ENCODE results near the gene CNTRL.

CNTRL gene

DNA sequence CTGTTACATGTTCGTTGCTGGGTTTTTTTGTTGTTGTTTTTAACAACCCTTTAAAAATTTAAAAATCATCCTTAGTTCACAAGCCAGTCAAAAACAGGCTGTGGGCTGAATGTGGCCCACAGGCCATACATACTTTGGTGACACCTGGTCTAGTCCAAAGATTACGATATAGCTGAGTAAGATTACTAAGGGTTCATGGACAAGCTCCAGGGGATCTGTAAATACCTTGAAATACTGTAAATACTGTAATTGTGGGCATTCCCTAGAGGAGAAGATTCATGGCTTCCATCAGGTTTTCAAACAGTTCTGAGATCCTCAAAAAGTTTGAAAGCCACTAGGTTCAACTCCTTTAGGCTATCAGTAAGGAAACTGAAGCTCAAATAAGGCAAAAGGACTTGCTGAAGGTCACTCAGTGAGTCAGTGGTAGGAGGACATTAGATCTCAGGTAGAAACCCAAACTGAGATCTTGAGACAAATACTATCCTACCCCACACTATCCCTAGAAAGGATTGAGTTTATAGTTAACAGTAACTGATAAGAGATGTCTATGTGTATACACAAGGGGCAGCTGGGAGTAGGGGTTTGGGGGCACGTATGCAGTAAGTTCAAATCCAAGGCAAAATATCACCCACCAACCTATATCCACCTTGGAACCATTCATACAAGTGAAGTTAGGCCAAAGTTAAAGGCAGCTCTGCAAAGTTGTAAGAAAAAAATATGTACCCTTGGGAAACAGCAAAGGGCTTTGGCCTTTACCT is 109.1 kb downstream of the CNTRL start:
- no peak for DNase-seq

DNA sequence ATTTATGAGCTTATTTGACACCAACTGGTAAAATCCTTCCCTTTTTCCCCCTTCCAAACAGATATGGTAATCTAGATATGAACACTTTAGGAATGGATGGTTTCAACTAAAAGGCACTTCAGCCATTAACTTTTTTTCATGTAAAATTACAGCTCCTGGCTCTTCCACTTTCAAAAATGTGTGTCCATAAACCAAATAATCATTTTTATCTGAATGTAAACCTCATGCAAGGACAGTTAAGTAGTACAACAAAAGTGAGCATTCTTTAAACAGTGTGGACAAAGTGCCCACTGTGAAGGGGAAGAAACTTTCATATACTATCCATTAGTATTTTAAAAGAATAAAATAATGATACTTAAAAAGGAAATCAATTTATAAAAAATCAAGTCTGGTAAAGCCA is 109.7 kb downstream of the CNTRL start:
- no peak for DNase-seq

DNA sequence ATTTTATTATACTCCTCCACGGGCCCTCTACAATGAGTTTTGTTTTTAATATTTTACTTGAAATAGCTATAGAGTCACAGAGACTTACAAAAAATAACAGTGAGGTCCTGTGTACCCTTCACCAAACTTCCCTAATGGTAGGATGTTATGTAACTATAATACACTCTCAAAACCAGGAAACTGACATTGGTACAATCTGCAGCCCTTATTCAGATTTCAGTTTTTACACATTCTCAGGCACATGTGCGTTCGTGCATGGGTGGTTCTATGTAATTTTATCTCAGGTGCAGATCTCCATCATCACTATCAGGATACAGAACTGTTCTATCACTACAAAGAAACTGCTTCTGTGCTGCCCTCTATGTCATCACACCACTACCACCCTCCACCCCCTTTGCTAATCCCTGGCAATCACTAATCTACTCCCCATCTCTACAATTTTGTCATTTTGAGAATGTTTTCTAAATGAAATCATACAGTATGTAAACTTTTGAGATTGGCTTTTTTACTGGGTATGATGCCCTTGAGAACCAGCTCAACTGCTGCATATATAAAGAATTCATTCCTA is 110.5 kb downstream of the CNTRL start:
- no peak for DNase-seq

DNA sequence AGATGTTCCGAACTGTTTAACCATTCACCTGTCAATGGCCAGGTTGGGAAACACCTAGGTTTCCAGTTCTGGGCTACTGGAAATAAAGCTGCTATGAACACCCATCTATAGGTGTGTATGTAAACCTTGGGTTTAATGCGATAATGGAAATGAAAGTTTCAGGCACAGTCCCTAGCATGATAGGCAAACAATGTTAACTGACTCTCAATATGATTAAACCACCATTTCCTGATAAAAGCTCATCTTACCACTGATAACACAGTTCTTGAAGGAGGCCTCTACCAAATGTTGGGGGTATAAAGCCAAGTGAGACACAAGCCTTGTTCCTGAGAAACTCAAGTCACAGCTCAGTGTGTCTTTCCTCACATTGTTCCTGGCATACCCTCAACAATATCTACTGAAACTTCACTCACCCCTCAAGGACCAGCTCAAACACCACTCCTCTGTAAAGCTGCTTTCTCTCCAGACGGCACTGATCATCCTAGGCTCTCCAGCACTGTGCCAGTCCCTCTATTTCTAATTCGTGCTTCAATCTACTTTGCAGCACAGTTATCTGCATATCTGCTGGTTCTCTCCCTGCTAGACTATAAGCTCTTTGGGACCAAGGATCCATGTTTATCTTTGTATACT is 111.1 kb downstream of the CNTRL start:
- no peak for DNase-seq

DNA sequence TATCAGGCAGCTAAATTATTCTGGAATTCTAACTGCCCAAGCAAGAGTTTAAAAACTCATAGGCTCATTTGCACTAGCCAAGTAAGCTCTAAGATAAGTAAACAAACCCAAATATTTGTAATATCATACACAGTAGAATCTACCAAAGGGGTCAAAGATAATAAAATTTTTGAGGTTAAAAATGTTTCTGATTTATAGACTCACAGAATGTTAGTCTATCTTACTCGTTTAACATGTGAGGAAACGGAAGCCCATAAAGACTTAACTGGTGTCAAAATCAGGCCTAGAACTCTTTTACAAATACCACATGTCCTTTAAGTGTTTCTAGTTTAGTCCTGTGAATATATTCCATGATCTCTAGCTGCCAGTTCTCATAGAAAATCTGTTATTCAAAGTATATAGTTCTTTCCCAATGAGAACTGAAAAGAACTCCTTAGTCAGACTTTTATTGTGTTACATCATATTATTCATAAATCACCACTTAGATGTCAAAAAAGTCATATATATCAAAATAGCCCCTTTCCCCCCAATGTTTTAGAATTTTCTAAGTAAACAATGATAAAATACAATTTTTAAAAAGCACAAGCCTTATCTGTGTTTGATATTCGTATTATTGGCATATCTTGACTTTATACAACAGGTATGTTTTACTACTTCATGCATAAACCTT is 113.0 kb downstream of the CNTRL start:
- no peak for DNase-seq

DNA sequence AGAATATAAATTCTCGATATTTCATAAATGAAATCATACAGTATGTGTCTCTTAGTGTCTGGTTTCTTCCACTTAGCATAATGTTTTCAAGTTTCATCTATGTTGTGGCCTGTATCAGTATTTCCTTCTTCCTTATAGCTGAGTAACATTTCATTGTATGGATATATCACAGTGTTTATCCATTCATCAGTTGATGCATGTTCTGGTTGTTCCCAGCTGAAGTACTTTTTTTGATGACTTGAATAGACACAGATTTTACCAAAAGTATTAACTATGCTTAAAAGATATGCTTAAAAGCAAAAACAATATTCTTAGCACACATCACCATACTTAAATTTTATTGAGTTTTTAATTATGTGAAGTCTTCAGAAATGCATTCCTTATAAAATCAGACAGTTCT is 114.3 kb downstream of the CNTRL start:
- no peak for DNase-seq

DNA sequence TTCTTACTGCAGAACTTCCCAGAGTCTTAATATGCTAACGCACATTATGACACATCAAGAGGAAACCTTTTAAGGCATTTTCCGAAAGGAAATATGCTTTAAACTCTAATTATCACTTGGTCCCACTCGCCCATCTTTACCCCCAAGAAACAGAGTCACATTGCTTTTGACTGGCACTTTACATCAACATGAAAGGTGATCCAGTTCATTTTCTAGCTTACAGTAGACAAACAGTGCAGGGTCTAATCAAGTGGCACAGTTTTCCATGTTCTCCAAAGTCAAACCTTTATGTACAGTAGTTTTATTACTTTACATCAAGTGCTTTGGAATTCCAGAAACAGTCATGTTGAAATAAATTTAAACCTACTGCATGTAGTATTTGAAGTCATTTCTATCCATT is 114.9 kb downstream of the CNTRL start:
- DNase-seq, result no peak

DNA sequence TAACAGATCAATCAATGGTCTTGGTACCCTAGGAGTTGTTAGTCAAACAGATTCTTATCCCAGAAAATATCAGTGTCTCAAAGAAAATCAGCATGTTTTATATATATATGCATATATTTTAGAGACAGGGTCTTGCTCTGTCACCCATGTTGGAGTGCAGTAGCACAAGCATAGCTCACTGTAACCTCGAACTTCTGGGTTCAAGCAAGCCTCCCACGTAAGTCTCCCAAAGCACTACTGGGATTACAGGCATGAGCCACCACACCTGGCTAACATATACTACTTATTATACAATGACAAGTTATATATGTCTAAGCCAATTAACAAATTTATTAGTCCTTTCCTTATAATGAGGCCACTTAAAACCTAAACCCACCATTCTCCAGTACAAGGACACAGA is 116.5 kb downstream of the CNTRL start:
- DNase-seq, result no peak

DNA sequence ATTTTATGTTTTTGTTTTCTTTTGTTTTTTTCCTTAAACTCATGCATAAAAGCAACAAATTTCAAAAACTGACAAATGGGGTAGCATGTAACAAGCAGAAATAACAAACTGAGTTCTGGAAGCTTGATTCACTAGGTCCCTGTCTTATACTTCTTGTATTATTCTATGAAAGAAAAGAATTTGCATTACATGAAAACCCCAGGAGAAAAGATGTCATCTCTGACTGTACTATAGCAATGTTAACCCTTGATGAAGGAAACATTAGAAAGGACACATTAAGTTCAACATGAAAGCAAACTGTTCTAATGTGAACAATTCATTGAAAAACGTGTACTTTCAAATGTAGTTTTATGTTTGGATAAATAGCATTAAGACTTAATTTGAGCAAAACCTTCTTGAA is 117.8 kb downstream of the CNTRL start:
- DNase-seq, result no peak

DNA sequence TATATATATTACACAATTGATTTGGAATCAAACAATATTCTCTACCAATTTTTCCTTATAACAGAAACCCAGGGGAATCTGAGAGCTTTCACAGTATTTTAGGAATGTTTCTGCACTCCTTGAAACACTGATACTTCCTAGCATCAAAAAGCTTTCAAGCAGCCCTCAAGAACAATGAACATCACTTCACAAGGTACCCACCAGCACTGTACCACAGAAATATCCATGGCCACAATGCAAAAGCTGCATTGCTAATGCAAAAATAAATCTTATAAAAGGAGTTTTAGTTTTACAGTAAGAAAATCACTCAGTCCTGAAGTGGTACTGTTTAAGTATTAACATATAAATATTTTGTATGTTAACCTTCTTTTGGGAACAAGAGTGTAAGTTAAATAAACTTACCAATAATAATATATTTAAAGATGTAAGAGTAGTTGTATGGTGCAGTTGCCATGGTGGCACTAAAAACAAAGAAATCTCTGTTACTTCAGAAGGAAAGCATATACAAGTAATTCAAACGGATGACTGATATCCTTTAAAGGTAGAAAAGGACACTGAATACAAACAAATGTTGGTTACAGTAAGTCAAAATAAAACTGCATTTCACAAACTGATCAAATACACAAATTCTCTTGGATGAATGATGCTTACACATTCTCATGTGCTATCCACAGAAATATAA is 118.3 kb downstream of the CNTRL start:
- no peak for DNase-seq

DNA sequence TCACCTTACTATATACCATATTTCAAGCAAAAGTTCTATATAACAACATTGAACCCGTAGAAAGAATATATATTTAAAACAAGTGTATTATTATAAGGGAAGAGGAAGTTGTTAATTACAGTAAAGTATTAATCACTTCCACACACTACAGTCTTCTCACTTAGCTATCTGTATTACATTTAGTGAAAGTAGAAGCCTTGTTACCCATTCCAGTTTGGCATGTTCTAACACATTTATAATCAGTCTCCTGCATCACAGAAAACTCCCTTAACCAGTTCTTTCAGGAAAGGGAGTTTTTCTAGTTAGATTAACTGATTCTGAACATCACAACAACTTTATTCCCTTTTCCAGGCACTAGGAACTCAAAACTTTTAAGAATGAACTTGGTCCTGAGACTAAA is 120.0 kb downstream of the CNTRL start:
- no peak for DNase-seq

DNA sequence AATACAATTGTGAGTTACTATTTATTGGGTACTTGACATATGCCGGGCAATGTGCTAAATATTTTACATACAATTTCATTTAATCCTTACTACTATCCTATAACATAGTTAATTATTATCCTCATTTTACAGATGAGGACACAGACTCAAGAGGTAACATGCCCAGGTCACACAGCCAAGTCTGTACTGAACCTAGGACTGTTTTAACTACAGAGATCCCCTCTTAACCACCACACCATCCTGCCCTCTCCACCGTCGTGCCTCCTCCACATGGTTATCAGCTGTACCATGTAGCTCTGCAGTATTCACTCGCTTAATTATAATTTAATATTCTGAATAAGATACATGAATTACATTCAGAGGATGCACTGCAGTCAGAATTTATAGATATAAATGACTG is 121.6 kb downstream of the CNTRL start:
- DNase-seq, result peak in 1 of 2 experiments; percentile 21

DNA sequence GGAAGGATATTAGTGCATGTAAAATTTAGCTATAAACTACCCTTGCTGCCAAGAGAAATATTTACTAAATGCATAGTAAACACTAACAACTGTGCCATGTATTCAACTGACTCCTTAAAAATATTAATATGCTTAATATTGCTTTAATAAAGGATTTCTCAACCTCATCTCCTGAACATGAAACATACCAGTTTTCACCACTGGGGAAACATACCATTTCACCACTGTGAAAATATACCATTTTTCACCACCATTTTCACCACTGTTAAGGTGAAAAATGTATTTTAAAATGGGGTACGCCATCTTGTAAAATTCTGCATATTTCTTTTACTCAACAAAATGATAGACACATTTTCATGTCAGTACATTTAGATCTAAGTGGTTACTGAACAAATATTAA is 122.4 kb downstream of the CNTRL start:
- no peak for DNase-seq

DNA sequence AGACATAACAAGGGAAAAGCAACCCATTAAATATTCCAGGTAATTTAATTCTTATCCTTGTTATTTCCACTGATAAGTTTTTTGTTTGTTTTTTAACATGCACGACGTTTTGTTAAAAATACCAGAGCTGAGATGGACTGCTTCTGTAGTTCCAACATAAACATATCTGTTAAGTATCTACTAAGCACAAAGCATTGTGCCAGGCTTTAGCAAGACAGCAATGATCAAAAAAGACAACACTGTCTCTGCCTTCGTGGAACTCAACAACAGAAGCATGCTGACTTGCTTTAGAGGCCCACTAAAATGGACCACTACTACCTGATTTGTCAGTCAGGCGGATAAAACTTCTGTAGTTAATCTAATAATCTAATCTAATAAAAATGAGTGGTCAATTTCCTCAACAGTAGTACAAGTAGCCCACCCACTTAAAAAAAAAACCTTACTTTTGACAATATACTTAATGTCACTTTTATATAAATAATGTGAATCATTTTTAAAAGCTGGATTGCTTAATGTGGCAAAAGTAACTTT is 123.8 kb downstream of the CNTRL start:
- DNase-seq, result no peak

DNA sequence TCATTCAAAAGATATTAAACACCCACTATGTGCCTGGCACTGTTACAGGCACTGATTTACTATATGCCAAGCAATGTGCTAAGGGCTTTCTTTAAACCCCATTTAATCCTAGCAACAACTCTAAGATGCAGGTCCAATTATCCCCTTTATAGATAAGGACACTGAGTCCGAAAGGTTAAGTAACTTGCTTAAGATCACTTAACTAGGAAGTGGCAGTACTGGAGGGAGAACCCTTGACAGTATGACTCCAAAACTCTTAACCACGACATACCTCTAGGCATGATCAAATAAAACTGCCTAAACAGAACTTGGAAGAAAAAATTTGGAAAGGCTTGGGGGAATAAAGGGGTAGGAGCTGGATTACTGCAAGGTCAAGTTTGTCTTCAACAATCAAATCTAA is 125.2 kb downstream of the CNTRL start:
- no peak for DNase-seq

DNA sequence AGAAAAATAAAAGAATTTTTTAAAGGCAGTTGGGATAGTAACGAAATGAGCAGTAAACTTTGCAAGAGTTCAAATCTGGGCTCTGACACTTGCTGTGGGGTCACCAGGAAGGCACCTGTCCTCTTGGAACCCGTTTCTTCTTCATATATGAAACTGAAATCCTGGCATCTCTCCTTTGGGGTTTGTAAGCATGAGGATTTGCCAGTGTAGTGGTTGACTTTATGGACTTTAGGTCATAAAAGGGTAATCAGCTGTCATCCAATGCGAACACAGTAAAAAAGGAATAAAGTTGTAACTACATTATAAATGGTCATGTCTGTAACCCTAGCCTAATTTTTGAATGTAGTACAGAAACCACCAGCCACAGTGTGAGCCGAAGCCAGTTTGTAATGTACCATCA is 125.6 kb downstream of the CNTRL start:
- DNase-seq, result no peak

DNA sequence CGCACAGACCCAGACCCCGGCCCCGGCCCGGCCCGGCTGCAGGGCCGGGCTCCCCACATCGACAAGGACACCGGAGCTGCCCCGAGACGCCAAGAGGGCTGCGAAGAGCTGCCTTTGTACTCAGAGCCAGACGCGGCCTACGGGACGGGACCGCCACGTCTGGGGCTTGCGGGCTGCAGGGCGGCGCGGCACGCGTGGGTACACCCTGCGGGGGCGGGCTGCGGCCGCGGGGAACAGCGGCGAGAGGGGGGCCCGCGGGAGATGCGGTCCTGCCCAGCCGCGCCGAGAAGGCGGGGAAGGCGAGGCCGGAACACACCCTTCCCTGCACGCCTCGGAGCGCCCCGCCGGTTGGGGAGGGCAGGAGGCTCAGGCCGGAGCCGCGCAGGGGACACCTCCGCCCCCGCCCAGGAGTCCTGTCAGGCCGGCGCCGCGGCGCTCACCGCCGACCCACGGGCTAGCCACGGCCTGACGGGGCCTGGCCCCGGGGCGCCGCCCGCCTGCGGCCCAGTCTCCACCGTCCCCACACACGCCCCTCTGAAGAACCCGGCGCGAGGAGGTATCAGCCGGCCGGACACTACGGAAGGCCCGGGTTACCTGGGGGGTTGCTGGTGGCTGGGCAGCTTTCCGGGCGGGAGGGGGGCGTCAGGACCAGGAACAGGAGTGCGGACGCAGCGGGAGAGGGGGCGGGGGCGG is 126.4 kb downstream of the CNTRL start:
- no peak for DNase-seq

DNA sequence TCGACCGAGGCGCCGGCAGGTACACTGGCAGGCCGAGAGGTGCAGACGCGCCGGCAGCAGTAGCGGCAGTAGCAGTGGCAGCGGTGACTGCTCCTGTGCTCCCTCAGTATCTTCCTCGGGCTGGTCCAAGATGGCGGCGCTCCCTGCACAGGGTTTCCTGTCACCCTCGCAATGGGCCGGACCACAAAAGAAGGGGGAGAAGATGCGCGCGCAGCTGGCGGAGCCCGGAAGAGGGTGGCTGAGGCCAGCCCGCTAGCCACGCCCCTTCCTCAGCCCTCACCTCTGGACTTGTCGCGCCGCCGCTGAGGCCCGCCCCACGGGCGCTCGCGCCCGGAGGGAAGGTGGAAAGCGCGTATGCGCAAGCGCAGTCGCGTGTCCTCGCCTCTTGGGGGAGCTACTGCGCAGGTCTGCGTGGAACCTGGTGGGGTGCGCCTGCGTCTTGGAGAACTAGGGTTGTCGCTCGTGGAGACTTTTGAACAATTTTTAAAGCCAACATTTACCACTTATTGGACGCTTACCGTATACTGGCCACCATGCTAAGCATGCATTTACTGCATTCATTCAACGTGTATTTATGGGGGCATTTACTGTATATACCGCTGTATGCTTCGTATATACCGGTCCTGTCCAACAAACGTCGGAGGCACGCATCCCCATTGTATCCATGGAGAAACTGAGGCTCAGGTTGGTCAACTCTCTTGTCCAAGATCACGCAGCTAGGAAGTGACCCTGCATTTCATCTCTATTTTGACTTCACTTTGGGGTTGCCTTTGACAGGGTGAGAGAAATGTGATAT is 127.2 kb downstream of the CNTRL start, which contains the start of gene RAB14:
TSS of gene RAB14 (minus strand) at position 132 of the 796 bp plus-strand sequence. CDS start 8,457 bp downstream, outside the sequence.
- DNase-seq, result peak; percentile 99 to 100

DNA sequence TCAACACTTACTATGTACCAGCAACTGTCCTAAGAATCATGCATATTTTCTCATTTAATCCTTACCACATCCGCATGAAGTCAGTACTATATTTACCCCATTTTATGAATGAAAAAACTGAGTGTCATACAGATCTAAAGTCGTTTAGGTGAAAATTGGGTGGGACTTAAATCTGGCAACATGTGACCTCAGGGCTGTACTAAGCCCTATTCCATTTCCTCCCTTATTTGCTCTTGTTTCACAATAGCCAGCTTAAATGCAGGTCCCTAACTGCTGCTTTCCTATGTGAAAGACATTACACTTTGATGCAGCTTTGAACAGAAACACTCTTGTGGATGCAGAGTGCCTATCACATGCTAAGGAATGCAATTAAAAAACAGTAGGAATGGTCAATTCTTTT is 129.4 kb downstream of the CNTRL start:
- no peak for DNase-seq

DNA sequence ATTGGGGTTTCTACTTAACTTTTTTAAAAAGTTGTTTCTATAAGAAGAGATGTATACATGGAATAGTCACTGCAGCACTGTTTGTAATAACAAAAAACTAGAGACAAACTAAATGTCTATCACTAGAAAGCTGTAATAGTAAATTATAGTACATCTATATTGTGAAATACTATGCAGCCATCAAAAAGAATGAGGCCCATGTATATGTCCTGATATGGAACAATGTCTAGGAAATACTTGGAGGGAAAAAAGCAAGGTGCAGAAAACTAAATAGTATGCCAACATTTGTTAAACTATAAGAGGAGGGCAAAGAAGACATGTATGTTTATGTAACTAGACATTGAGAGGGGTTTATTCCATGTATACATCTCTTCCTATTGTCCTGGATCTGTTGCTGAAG is 129.9 kb downstream of the CNTRL start:
- no peak for DNase-seq
